Astrocyte (in vitro differentiated cells and primary cell): ENCODE results near the gene RNF44. TPM values are rescaled to one million over a fixed set of nuclear protein-coding genes. Genes with fewer than 3 reads are reported as not detected.

Experiments
- DNase-seq: peaks from one replicate; pipeline ENCODE4 v3.0.0-alpha.2; 2010; ENCODE audit warnings: low read depth
- FAIRE-seq: peaks from 2 replicates; lab custom pipeline; 2011; peaks lifted over from hg19 to GRCh38; lab: Jason Lieb, UNC
- H2AFZ ChIP-seq: 2 replicates; pipeline ENCODE4 v1.6.0; 2012; ENCODE audit warnings: low read depth, low read length, inconsistent platforms
- H3K27ac ChIP-seq: 2 replicates; pipeline ENCODE4 v1.5.1; 2011; ENCODE audit warnings: low read depth, low read length, inconsistent platforms
- H3K27me3 ChIP-seq: 2 replicates; pipeline ENCODE4 v1.6.0; 2011; ENCODE audit warnings: low read length, inconsistent platforms; ENCODE audit not compliant: insufficient read depth
- H3K36me3 ChIP-seq: 2 replicates; pipeline ENCODE4 v1.5.1; 2011; ENCODE audit warnings: low read length, inconsistent platforms; ENCODE audit not compliant: insufficient read depth
- H3K4me1 ChIP-seq: 2 replicates; pipeline ENCODE4 v1.5.1; 2011; ENCODE audit warnings: low read length, inconsistent platforms; ENCODE audit not compliant: insufficient read depth
- H3K4me2 ChIP-seq: 2 replicates; pipeline ENCODE4 v1.6.0; 2012; ENCODE audit warnings: low read length, inconsistent platforms
- H3K4me3 ChIP-seq: 2 replicates; pipeline ENCODE4 v1.5.1; 2011; ENCODE audit warnings: low read depth, mild to moderate bottlenecking, low read length, inconsistent platforms; ENCODE audit not compliant: insufficient read depth
- H3K79me2 ChIP-seq: 2 replicates; pipeline ENCODE4 v1.6.0; 2012; ENCODE audit warnings: mild to moderate bottlenecking, low read length, inconsistent platforms; ENCODE audit not compliant: insufficient read depth
- H3K9ac ChIP-seq: 2 replicates; pipeline ENCODE4 v1.6.0; 2012; ENCODE audit warnings: mild to moderate bottlenecking, low read length, inconsistent platforms
- H3K9me3 ChIP-seq: 2 replicates; pipeline ENCODE4 v1.5.1; 2012; ENCODE audit warnings: low read depth, mild to moderate bottlenecking, low read length, inconsistent platforms; ENCODE audit not compliant: insufficient read depth
- H4K20me1 ChIP-seq: 2 replicates; pipeline ENCODE4 v1.6.0; 2012; ENCODE audit warnings: low read length, inconsistent platforms; ENCODE audit not compliant: insufficient read depth
- H3K27ac Mint-ChIP-seq: one replicate; pipeline ENCODE4 v1.8.0; 2021; ENCODE audit warnings: mild to moderate bottlenecking, mixed read lengths; ENCODE audit not compliant: unreplicated experiment
- H3K27me3 Mint-ChIP-seq: one replicate; pipeline ENCODE4 v1.8.0; 2021; ENCODE audit warnings: low read depth, mixed read lengths; ENCODE audit not compliant: unreplicated experiment
- H3K36me3 Mint-ChIP-seq: one replicate; pipeline ENCODE4 v1.8.0; 2021; ENCODE audit warnings: low read depth, mixed read lengths; ENCODE audit not compliant: unreplicated experiment
- H3K4me1 Mint-ChIP-seq: one replicate; pipeline ENCODE4 v1.8.0; 2021; ENCODE audit warnings: low read depth, mixed read lengths; ENCODE audit not compliant: unreplicated experiment
- H3K4me3 Mint-ChIP-seq: one replicate; pipeline ENCODE4 v1.8.0; 2021; ENCODE audit warnings: mild to moderate bottlenecking, moderate library complexity, mixed read lengths; ENCODE audit not compliant: unreplicated experiment
- H3K9me3 Mint-ChIP-seq: one replicate; pipeline ENCODE4 v1.8.0; 2021; ENCODE audit warnings: mild to moderate bottlenecking, mixed read lengths; ENCODE audit not compliant: unreplicated experiment
- EZH2 ChIP-seq: IDR thresholded peaks from 2 replicates; pipeline ENCODE4 v1.6.1; 2012; ENCODE audit warnings: mild to moderate bottlenecking, low read length, inconsistent platforms; ENCODE audit not compliant: insufficient read depth
- total RNA-seq: library from RNA; stranded (reverse); gene quantifications from 2 replicates; pipeline ENCODE4 v1.2.1, GENCODE V29; 2021
- TF ChIP-seq, protein P1 (sequence below): IDR thresholded peaks from 2 replicates; pipeline ENCODE4 v1.5.1; 2011; ENCODE audit warnings: low read depth, mild to moderate bottlenecking, inconsistent platforms, low read length, moderate library complexity; ENCODE audit not compliant: insufficient read depth

The RNF44 gene
- total RNA-seq, 1 donor from 2014 or later = 59.8 TPM

DNA sequence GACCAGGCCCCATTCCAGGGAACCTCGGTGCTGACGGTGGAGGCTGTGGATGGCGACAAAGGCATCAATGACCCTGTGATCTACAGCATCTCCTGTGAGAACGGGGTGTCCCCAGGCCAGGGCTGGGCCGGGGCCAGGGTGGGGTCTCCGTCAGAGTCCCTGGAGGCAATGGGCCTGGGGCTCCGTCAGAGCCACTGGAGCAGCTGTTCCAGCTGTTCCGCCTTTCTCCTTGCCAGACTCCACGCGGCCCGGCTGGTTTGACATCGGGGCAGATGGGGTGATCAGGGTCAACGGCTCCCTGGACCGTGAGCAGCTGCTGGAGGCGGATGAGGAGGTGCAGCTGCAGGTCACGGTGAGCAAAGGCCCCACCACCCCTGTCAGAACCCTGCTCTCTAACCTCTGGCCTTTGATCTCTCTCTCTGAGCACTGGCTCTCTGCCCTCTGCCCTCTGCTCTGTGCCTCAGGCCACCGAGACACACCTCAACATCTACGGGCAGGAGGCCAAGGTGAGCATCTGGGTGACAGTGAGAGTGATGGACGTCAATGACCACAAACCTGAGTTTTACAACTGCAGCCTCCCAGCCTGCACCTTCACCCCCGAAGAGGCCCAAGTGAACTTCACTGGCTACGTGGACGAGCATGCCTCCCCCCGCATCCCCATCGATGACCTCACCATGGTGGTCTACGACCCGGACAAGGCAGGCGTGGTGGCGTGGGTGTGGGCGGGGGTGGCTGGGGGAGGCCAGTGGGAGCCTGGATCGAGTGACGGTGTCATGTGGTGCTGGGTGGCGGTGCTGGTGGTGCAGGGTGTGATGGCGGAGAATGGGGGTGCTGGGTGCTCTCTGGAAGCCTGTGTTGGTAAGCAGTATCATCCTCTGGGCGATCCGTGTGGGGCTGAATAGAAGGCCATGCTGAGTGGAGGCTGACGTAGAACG is 38.6 kb upstream of the RNF44 start:
- Mint-ChIP-seq H3K27me3 (peaks cover 41% of the 10 kb centered on the region), H3K27ac (peak overlapping the region; percentile 26), H3K36me3 (no peaks in the 10 kb centered on the region), H3K9me3 (no peaks in the 10 kb centered on the region), H3K4me1 (no peaks in the 10 kb centered on the region), H3K4me3 (no peak overlapping the region)
- no peak overlapping the region for H3K4me2 ChIP-seq
- no peak for FAIRE-seq
- no peaks in the 10 kb centered on the region for H3K36me3 ChIP-seq
- TF ChIP-seq, protein P1, sequence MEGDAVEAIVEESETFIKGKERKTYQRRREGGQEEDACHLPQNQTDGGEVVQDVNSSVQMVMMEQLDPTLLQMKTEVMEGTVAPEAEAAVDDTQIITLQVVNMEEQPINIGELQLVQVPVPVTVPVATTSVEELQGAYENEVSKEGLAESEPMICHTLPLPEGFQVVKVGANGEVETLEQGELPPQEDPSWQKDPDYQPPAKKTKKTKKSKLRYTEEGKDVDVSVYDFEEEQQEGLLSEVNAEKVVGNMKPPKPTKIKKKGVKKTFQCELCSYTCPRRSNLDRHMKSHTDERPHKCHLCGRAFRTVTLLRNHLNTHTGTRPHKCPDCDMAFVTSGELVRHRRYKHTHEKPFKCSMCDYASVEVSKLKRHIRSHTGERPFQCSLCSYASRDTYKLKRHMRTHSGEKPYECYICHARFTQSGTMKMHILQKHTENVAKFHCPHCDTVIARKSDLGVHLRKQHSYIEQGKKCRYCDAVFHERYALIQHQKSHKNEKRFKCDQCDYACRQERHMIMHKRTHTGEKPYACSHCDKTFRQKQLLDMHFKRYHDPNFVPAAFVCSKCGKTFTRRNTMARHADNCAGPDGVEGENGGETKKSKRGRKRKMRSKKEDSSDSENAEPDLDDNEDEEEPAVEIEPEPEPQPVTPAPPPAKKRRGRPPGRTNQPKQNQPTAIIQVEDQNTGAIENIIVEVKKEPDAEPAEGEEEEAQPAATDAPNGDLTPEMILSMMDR = no peak
- no peak for TF ChIP-seq EZH2
- peaks cover 5% of the 10 kb centered on the region for H3K27me3 ChIP-seq
- H3K4me3 ChIP-seq = no peak overlapping the region
- no peaks in the 10 kb centered on the region for H4K20me1 ChIP-seq
- DNase-seq = no peak
- no peaks in the 10 kb centered on the region for H3K9me3 ChIP-seq
- no peak overlapping the region for H2AFZ ChIP-seq
- H3K79me2 ChIP-seq = no peaks in the 10 kb centered on the region
- H3K27ac ChIP-seq = no peak overlapping the region
- H3K4me1 ChIP-seq = no peaks in the 10 kb centered on the region
- H3K9ac ChIP-seq = no peak overlapping the region

DNA sequence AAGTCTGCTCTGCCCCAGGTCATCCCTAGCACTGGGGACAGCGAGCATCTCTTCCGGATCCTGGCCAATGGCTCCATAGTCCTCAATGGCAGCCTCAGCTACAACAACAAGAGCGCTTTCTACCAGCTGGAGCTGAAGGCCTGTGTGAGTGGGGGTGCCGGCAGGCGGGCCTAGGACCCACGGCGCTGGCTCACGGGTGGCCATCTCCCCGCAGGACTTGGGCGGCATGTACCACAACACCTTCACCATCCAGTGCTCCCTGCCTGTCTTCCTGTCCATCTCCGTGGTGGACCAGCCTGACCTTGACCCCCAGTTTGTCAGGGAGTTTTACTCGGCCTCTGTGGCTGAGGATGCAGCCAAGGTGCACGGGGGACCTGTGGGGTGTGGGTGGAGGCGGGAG is 37.9 kb upstream of the RNF44 start:
- no peak overlapping the region for H3K27ac Mint-ChIP-seq
- H3K36me3 ChIP-seq = no peaks in the 10 kb centered on the region
- no peaks in the 10 kb centered on the region for H3K9me3 ChIP-seq
- H3K9me3 Mint-ChIP-seq = no peaks in the 10 kb centered on the region
- peaks cover 5% of the 10 kb centered on the region for H3K27me3 ChIP-seq
- H3K27ac ChIP-seq = no peak overlapping the region
- H3K4me2 ChIP-seq = no peak overlapping the region
- no peak overlapping the region for H2AFZ ChIP-seq
- no peak overlapping the region for H3K4me3 ChIP-seq
- peaks cover 41% of the 10 kb centered on the region for H3K27me3 Mint-ChIP-seq
- no peaks in the 10 kb centered on the region for H3K4me1 Mint-ChIP-seq
- TF ChIP-seq EZH2 = no peak
- TF ChIP-seq, protein P1 = no peak
- no peak overlapping the region for H3K4me3 Mint-ChIP-seq
- H3K36me3 Mint-ChIP-seq = no peaks in the 10 kb centered on the region
- DNase-seq = no peak
- H3K79me2 ChIP-seq = no peaks in the 10 kb centered on the region
- no peak overlapping the region for H3K9ac ChIP-seq
- no peaks in the 10 kb centered on the region for H3K4me1 ChIP-seq
- FAIRE-seq = no peak
- no peaks in the 10 kb centered on the region for H4K20me1 ChIP-seq

DNA sequence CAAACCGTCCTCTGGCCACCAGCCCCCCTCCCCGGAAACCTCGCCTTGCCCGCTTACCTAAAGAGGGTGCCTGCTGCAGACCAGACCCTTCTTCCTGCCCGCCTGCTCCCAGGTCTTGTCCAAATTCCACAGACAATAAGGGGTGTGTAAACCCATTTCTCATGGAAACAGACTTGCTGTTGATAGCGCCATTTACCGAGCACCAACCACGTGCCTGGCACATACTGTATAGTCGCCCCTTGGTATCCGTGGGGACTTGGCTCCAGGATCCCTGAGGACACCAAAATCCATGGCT is 37.0 kb upstream of the RNF44 start:
- FAIRE-seq (no peak), DNase-seq (no peak)

More for the DNA sequence above, 37.0 kb upstream of the RNF44 start:
- Mint-ChIP-seq H3K4me1 (no peaks in the 10 kb centered on the region), H3K27ac (no peak overlapping the region), H3K9me3 (no peaks in the 10 kb centered on the region), H3K27me3 (peaks cover 38% of the 10 kb centered on the region), H3K4me3 (no peak overlapping the region), H3K36me3 (no peaks in the 10 kb centered on the region)
- H3K36me3 ChIP-seq = no peaks in the 10 kb centered on the region
- no peaks in the 10 kb centered on the region for H3K4me1 ChIP-seq
- no peaks in the 10 kb centered on the region for H3K9me3 ChIP-seq
- no peaks in the 10 kb centered on the region for H4K20me1 ChIP-seq
- TF ChIP-seq, protein P1 = no peak
- no peak for TF ChIP-seq EZH2
- H3K4me2 ChIP-seq = no peak overlapping the region
- no peak overlapping the region for H3K27ac ChIP-seq
- H3K27me3 ChIP-seq = peaks cover 5% of the 10 kb centered on the region
- no peak overlapping the region for H3K9ac ChIP-seq
- no peaks in the 10 kb centered on the region for H3K79me2 ChIP-seq
- H3K4me3 ChIP-seq = no peak overlapping the region
- H2AFZ ChIP-seq = no peak overlapping the region
